HAP-1 (cell line): ENCODE data around the gene LAMB3.

Source experiments
- DNase-seq, 2 experiments: peaks; one replicate each; pipeline ENCODE4 v3.0.0-alpha.2; 2016 to 2020; ENCODE audit warnings: low spot score in 2 of 2
- H3K27me3 ChIP-seq: fragments of 250-450 bp; sonication (Bioruptor Pico); 2 replicates; pipeline ENCODE4 v1.5.1; 2020; ENCODE audit warnings: low read depth, mild to moderate bottlenecking, moderate library complexity
- H3K36me3 ChIP-seq: fragments of 250-450 bp; sonication (Bioruptor Pico); replicated peaks from 2 replicates; pipeline ENCODE4 v1.5.1; 2020; ENCODE audit warnings: mild to moderate bottlenecking
- H3K4me1 ChIP-seq: fragments of 250-450 bp; sonication (Bioruptor Pico); 2 replicates; pipeline ENCODE4 v1.5.1; 2020; ENCODE audit warnings: mild to moderate bottlenecking
- H3K4me3 ChIP-seq: fragments of 250-450 bp; sonication (Bioruptor Pico); 2 replicates; pipeline ENCODE4 v1.5.1; 2020; ENCODE audit warnings: mild to moderate bottlenecking, moderate library complexity
- H3K9me3 ChIP-seq: fragments of 250-450 bp; sonication (Bioruptor Pico); 2 replicates; pipeline ENCODE4 v1.5.1; 2020; ENCODE audit warnings: mild to moderate bottlenecking, moderate library complexity
- in situ Hi-C: fragments of 300-500 bp; cut with MboI; formaldehyde crosslinking; loops from 3 replicates; pipeline ENCODE4 v1.14.3; 2020; ENCODE audit warnings: low sequenced_read_pairs, inconsistent platforms, mixed read lengths

LAMB3 gene

DNA sequence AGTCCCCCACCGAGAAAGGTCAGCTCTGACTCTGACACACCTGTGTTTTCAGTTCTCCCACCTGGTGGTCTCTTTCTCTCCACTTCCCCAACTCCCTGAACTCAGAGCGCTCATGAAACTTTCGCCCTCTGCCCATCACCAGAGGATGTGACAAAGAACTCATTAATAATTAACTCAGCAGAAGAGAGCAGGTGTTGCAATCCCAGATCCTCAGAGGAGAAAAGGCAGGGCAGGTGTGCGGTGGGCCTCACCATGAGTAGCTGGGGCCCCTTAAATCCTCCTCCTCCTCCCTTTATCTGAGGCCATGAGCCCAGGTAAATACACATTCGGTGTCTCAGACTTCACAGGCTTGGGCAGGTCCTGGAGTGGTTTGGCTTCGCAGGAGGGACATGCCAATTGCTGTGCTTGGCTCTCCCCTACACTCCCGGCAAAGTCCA lies 1.7 kb upstream of the LAMB3 start:
- Histone ChIP-seq H3K36me3 (no peaks in the 10 kb centered on the region), H3K27me3 (no peaks in the 10 kb centered on the region), H3K9me3 (no peaks in the 10 kb centered on the region), H3K4me1 (no peaks in the 10 kb centered on the region), H3K4me3 (no peak overlapping the region)
- DNase-seq = no peak
- in situ Hi-C loops = no loop called here

DNA sequence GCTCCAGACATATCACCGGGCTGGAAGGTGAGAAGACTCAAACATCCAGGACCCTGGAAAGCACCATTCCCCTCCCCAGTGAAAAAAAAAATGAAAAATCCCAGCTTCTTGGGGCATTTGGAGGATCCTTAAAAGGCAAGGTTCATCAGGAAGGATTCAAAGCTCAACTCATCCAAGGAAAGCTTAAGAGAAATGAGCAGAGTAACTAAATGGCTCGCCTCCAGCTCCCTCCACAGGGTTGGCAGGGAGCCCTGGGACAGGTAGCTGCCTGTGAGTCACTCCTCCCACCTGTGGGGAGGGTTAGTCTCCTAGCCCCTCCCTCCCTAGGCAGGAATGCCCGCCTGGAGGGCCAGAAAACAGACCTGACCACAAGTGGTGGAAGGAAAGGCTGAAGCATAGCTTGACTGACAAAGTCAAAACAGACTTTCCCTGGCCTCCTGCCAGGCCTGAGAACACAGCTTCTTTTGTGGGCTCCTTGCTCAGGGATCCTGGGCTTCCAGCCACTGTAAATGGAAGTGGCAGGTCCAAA lies 712 bp upstream of the LAMB3 start:
- no peaks in the 10 kb centered on the region for H3K9me3 ChIP-seq
- no peak overlapping the region for H3K4me3 ChIP-seq
- DNase-seq = no peak
- in situ Hi-C loops = no loop called here
- no peaks in the 10 kb centered on the region for H3K36me3 ChIP-seq
- no peaks in the 10 kb centered on the region for H3K27me3 ChIP-seq
- H3K4me1 ChIP-seq = no peaks in the 10 kb centered on the region

DNA sequence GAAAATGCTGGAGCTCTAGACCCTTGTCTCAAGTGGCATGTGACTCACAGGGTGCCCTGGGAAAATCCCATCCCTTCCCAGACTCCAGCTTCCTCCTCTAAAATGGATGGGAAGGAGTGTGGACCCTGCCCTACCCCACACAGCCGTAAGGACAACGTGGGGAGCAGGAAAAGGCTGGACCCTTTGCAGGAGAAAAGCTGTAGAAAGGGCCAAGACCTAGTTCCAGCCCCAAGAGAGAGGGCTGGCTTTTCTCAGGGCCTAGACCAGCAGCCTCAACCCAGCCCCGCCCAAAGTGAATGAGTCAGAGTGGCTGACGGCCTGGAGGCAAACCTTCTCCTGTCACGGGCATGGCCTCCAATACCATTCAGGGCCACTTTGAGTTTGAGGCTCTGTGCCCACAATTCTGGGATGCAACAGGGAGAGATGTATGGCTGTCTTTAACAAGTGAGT lies 1.1 kb downstream of the LAMB3 start:
- Histone ChIP-seq H3K27me3 (no peaks in the 10 kb centered on the region), H3K4me3 (no peak overlapping the region), H3K4me1 (no peaks in the 10 kb centered on the region), H3K9me3 (no peaks in the 10 kb centered on the region), H3K36me3 (no peaks in the 10 kb centered on the region)
- in situ Hi-C loops = no loop called here
- no peak for DNase-seq

DNA sequence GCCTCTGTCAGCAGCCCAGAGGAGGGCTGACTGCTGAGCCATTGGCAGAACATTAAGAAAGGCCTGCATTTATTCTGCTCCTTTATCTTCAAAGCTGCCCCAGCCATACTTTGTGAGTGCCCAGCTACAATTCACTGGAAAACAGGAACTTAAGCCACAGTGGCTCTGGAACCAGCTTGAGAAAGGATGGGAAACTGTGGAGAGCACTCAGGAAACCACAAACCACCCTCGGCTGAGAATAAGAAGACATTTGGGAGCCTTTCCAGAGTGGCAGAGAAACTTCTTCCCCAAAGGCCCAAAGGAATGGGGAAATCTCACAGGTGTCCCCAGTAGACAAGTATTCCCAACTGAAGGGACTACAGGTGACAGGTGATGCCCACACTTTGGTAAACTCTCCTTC lies 1.8 kb downstream of the LAMB3 start:
- no peaks in the 10 kb centered on the region for H3K36me3 ChIP-seq
- DNase-seq = no peak
- no peak overlapping the region for H3K4me3 ChIP-seq
- H3K9me3 ChIP-seq = no peaks in the 10 kb centered on the region
- in situ Hi-C loops = no loop called here
- H3K27me3 ChIP-seq = no peaks in the 10 kb centered on the region
- no peaks in the 10 kb centered on the region for H3K4me1 ChIP-seq

DNA sequence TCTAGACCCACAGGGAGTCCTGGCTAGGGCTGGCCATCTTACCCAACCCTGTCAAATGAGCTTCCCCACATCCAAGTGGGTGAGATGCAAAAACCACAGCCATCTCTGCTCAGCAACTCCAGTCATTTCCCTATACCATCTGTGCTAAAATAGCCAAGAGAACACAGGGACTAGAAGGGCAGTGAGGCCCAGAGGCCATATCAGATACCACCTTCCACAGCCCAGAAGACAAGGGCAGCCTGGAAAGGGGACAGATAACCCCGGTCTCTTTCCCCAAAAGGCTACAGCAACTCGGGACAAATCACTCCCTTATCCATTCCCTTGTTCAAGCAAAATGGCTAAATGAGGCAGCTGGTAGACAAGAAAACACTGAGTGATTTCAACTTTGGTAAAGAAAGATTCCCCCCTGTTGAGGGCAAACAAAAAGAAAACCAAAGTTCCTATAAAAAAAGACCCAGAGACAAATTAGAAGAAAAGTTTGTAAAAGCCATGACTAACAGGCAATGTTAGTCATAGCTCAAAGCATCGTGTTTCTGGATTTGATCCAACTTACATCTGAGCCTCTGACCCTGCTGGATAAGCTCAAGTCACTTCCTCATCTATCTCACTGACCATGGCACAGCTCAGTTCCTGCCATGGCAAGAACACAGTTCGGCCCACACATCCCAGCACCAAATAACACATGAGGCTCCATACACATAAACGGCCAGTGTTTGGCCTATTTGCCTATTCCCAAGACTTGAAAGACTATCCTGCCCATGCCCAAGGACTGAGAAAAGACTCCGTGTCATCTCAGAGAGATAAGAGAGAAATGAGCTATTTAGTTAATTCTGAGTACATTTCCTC lies 3.1 kb downstream of the LAMB3 start:
- in situ Hi-C loops = no loop called here
- H3K36me3 ChIP-seq = no peaks in the 10 kb centered on the region
- H3K4me1 ChIP-seq = no peaks in the 10 kb centered on the region
- H3K9me3 ChIP-seq = no peaks in the 10 kb centered on the region
- no peaks in the 10 kb centered on the region for H3K27me3 ChIP-seq
- DNase-seq = no peak
- no peak overlapping the region for H3K4me3 ChIP-seq

DNA sequence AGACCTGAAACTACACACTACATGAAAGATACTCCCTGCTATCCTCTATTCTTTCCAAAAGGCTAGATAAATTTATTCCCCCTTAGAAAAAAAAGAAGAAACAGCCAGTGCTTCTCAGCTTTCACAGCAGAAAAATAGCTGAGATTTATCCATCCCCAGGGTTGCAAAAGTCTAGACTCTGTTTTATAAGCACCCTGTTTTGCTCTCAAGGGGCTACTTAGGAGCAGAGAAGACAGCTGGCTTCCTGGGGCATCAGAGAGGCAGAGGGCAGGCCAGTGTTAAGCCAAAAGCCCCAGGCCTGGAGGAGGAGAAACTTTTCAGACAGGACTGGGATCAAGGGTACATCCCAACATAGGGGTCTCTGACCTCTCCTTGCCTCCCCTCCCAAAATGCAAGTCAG lies 3.9 kb downstream of the LAMB3 start:
- no peak for DNase-seq
- in situ Hi-C loops = no loop called here
- Histone ChIP-seq H3K27me3 (no peaks in the 10 kb centered on the region), H3K4me3 (no peak overlapping the region), H3K36me3 (no peaks in the 10 kb centered on the region), H3K9me3 (no peaks in the 10 kb centered on the region), H3K4me1 (no peaks in the 10 kb centered on the region)

DNA sequence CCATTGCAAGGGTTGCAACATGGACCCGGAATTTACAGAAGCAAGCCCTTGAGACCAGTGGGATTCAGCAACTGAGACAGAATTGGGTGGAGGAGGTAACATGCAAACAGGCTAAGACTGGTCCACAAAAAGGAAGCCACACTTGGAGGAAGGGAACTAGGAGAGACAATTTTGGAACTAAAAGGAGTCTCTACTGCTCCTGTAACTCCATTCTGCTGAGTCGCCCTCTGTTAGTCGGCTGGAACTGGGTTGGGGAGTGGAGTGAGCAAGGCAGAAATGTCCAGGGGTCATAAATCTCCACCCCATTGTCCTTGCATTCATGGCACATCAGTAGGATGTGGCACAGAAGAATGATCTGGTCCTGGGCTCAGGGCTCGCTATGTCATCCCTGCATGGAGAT lies 5.1 kb downstream of the LAMB3 start:
- no peaks in the 10 kb centered on the region for H3K9me3 ChIP-seq
- no peaks in the 10 kb centered on the region for H3K4me1 ChIP-seq
- H3K4me3 ChIP-seq = no peak overlapping the region
- no peaks in the 10 kb centered on the region for H3K27me3 ChIP-seq
- DNase-seq = no peak
- in situ Hi-C loops = no loop called here
- no peaks in the 10 kb centered on the region for H3K36me3 ChIP-seq

DNA sequence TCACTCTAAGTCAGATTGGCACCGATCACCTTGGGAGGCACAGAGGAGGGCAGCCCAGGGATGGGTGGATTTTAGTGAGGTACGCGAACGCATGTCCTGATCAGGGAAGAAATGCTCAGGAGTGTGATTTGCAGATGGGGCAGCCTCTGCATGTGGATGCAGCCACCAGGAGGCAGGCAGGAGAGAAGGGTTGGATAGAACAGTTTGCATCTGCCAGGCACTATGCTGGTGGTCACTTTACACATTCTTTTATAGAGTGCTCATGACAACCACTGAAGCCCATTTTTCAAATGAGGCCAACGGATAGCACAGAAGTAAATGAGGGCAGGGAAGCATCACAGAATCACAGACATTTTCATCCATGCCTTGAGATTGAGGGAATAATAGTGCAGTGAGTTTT lies 5.7 kb downstream of the LAMB3 start:
- Histone ChIP-seq H3K4me1 (no peaks in the 10 kb centered on the region), H3K36me3 (no peaks in the 10 kb centered on the region), H3K9me3 (no peaks in the 10 kb centered on the region), H3K27me3 (no peaks in the 10 kb centered on the region), H3K4me3 (no peak overlapping the region)
- DNase-seq = no peak
- in situ Hi-C loops = no loop called here

DNA sequence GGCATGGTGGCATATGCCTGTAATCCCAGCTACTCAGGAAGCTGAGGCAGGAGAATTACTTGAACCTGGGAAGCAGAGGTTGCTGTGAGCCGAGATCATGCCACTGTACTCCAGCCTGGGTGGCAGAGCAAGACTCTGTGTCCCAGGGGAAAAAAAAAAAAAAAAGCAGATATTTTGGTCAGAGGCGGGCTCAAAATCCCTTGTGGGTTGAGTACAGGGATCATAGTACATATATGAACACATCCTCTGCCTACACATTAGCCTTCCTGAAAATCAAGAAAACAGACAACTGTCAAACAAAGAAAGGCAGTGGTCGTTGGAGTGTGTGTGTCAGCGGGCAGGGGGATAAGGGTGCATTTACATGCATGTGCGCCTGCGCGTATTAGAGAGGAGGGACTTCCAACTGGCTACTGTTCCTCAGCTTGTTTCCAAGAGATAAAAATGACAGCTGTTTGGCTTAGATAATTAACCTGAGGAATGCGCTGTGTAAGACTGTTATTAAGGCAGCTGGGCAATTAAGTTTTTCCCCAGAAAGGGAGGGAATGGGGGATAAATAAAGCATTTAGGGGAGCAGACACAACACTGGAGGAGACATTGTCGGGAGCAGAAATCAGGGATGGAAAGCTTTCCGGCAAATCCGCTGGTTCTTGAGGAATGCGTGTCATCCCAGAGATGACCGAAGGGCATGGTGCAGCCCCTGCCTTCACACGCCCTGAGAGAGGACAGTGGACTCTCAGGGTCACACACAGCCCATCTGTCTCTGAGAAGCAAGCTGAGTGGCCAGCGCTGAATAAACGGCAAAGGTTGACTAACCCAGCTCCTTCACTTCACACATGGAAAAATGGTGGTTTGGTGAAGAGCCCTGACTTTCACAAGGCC lies 6.4 kb downstream of the LAMB3 start:
- no peak overlapping the region for H3K4me3 ChIP-seq
- H3K27me3 ChIP-seq = no peaks in the 10 kb centered on the region
- H3K9me3 ChIP-seq = no peaks in the 10 kb centered on the region
- H3K36me3 ChIP-seq = no peaks in the 10 kb centered on the region
- DNase-seq = no peak
- no peaks in the 10 kb centered on the region for H3K4me1 ChIP-seq
- in situ Hi-C loops = no loop called here

DNA sequence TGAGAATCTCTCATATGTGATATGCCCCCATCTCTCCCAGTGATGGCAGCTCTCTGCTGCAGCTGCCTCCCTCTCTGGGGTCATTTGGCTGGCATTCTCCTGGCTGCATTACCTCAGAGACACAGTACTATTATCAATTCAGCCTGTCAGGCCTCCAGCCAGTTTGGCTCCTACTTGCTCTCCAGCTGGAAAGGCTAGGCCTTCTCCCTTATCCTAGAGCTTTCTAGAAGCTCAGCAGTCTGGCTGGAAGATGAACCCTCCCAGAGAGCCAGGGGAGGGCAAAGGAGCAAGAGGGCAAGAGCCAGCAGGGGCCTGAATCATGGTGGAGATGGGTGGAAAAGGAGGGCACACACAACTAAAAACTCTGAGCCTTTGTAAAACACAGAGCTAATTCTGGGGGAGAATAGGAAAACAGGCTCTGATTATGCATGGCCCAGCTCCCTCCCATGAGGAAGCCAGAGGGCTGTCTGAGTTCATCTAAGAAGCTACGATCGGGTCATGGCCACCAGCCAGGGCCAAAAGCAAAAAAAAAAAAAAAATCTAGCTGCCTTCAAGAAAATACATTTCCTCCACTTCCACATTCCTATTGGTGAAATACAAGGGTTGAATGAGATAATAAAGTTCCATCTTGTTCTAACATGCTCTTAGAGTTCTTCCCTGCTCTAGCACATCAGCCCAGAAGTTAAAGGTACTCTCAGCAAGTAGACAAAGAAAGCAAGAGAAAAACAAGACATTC lies 8.8 kb downstream of the LAMB3 start:
- no peak overlapping the region for H3K4me3 ChIP-seq
- H3K4me1 ChIP-seq = no peaks in the 10 kb centered on the region
- in situ Hi-C loops = no loop called here
- H3K27me3 ChIP-seq = no peaks in the 10 kb centered on the region
- DNase-seq = no peak
- no peaks in the 10 kb centered on the region for H3K36me3 ChIP-seq
- H3K9me3 ChIP-seq = no peaks in the 10 kb centered on the region

DNA sequence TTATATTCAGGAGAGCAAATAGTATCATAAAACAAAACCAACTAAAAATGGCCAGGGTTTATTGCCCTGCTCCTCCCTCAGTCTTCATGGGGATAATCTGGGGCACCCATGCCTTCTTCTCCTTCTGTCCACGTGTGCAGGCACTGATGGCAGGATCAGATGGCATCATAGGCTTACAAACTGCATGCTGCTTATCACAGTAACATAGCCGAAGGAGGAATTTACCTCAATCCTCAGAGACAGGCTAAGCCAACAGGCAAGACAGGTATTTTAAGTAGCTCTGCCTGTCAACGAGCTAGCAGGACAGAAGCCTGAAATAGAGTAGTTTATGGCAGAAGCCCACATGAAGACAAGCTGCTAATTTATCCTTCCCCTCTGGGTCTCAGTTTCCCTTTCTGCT lies 9.4 kb downstream of the LAMB3 start:
- no peak for DNase-seq

DNA sequence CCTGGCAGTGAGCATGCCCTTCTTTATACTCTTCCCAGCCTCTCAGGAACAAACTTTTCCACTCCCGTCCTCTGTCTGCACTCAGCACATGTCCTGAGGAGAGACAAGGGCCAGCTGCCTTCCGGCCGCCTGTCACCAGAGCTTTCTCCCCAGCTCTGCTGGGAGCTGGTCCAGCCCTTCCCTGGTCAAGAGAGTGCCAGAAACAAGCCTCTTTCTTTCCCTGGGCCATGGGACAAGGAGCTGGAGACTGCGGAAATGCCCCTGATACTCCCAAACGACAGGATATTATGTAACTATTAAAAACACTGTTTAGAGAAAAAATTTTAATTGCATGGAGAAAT lies 10.4 kb downstream of the LAMB3 start:
- no peaks in the 10 kb centered on the region for H3K27me3 ChIP-seq
- no peaks in the 10 kb centered on the region for H3K36me3 ChIP-seq
- no peak for DNase-seq
- in situ Hi-C loops = no loop called here
- H3K4me1 ChIP-seq = no peaks in the 10 kb centered on the region
- no peak overlapping the region for H3K4me3 ChIP-seq
- H3K9me3 ChIP-seq = no peaks in the 10 kb centered on the region

More for the DNA sequence above, 9.4 kb downstream of the LAMB3 start:
- Histone ChIP-seq H3K4me1 (no peaks in the 10 kb centered on the region), H3K27me3 (no peaks in the 10 kb centered on the region), H3K36me3 (no peaks in the 10 kb centered on the region), H3K9me3 (no peaks in the 10 kb centered on the region), H3K4me3 (no peak overlapping the region)
- in situ Hi-C loops = no loop called here

DNA sequence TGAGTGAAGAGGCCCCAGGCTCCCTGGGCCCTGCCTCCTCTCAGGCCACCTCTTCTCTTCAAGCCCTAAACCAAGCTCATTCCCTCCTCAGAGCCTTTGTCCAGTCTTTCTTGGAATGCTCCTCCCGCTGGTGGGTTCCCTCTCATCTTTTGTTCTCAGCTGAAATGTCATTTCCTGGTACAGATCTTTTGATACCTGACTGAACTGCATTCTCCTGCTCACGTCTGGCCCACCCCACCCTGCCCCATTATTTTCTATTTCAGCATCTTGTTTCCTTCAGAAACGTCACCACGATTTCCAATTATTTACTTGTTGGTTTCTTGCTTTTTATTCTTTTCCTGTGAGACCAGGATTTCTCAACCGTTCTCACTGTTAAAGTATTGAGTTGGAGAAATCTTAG lies 16.4 kb downstream of the LAMB3 start:
- in situ Hi-C loops = no loop called here
- Histone ChIP-seq H3K27me3 (no peaks in the 10 kb centered on the region), H3K36me3 (no peaks in the 10 kb centered on the region), H3K4me1 (no peaks in the 10 kb centered on the region), H3K9me3 (no peaks in the 10 kb centered on the region), H3K4me3 (no peak overlapping the region)
- no peak for DNase-seq
